Astrocyte of the cerebellum (primary cell): ENCODE measurements around the gene CERT1.
A peak's percentile ranks its signal among the peaks of the same experiment; 100 is the strongest.
"Not testable (repeated sequence)": the region's sequence is repeated elsewhere in the genome, so short reads cannot be mapped to it uniquely, and the experiment has no call there.

Experiments
- DNase-seq: peaks from one replicate; pipeline ENCODE4 v3.0.0-alpha.2; 2011; ENCODE audit warnings: low read depth
- H3K4me3 ChIP-seq: 2 replicates; pipeline ENCODE4 v1.5.1; 2011; ENCODE audit warnings: mild to moderate bottlenecking, low read depth, low read length, moderate library complexity
- in situ Hi-C: cut with HindIII; loops from 2 replicates; pipeline ENCODE4 v1.10.0; 2017; ENCODE audit warnings: low sequenced_read_pairs
- TF ChIP-seq, protein P1 (sequence below): IDR thresholded peaks from 2 replicates; pipeline ENCODE4 v1.5.1; 2012; ENCODE audit warnings: low read length, low read depth, moderate library complexity, mild to moderate bottlenecking; ENCODE audit errors: missing control alignments

Gene CERT1

DNA sequence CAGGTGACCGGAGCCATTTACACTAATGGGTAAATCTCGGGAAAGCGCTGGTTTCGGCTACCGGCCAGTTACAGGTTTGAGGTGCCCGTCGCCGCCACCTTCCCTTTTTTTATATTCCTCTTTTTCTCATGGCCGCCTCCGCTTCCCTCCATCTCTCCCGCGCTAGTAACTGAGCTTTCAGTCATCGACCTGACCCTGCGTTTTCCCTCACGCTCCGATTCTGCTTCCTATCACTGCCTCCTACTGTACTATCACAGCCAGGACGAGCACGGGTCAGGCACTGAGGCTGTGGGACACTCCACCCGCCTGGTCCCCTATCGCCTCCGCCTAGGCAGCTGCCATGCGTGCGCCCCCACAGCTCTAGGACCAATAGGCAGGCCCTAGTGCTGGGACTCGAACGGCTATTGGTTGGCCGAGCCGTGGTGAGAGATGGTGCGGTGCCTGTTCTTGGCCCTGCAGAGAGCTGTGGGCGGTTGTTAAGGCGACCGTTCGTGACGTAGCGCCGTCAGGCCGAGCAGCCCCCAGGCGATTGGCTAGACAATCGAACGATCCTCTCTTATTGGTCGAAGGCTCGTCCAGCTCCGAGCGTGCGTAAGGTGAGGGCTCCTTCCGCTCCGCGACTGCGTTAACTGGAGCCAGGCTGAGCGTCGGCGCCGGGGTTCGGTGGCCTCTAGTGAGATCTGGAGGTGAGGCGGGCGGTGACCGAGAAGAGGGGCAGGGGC lies 174.7 kb downstream of the CERT1 start, which contains the start of gene HMGCR:
HMGCR (plus strand) TSS at position 606 of the 722 bp plus-strand sequence. CDS start 5,386 bp downstream, outside the sequence.
- TF ChIP-seq, protein P1, sequence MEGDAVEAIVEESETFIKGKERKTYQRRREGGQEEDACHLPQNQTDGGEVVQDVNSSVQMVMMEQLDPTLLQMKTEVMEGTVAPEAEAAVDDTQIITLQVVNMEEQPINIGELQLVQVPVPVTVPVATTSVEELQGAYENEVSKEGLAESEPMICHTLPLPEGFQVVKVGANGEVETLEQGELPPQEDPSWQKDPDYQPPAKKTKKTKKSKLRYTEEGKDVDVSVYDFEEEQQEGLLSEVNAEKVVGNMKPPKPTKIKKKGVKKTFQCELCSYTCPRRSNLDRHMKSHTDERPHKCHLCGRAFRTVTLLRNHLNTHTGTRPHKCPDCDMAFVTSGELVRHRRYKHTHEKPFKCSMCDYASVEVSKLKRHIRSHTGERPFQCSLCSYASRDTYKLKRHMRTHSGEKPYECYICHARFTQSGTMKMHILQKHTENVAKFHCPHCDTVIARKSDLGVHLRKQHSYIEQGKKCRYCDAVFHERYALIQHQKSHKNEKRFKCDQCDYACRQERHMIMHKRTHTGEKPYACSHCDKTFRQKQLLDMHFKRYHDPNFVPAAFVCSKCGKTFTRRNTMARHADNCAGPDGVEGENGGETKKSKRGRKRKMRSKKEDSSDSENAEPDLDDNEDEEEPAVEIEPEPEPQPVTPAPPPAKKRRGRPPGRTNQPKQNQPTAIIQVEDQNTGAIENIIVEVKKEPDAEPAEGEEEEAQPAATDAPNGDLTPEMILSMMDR, result no peak
- peak within 1 kb of the TSS; percentile 92 for H3K4me3 ChIP-seq
- DNase-seq, result peak; percentile 98
- in situ Hi-C loops, result no loop called here

DNA sequence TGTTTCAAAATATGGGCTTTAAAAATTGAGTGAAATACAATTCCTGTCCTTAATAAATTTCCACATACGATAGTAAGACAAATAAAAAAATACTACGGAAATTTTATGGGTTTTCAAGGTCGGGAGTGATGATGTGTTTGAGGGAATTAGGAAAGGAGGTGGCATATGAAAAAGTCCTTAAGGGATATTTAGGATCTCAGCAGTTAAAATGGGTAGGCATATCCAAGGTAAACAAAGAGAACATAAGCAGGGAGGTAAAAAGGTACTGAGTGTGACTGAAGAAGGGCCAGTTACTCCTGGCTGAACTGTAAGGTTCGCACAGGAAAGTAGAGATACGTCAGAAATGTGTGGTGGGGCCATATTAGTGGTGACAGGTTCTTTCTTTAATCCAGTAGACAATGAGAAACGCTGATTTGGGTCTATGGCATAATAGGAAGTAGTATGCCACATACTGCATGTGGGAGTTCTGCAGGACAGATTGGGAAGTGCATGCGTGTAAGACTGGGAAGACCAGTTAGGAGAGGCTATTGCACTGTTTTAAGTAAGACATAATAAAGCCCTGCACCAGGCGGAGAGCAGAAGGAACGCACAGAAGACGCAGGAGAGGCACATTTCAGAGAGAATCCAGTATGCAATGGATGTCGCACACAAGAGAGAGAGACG lies 175.3 kb downstream of the CERT1 start:
- H3K4me3 ChIP-seq, result peak overlapping the region; percentile 92
- in situ Hi-C loops, result no loop called here
- TF ChIP-seq, protein P1, result peak; percentile 54
- peak; percentile 72 for DNase-seq

DNA sequence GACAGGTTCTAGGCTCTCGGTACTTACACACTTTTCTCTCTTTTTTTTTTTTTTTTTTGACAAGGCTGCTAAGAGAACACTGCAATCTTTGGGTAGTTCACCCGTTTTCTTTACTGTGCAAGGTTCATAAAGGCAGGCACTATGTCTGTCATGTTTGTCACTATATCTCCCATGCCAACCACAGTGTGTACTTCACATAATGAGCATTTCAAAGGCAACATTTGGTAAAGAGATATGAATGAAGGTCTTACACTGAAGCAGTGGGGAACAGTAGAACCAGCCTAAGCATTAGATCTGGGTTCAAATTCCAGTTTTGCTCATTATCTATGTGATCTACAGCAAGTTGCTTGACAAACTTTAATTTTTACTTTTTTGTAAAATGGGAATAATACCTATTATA lies 175.9 kb downstream of the CERT1 start:
- DNase-seq, result no peak
- in situ Hi-C loops, result no loop called here
- H3K4me3 ChIP-seq, result no peak overlapping the region
- TF ChIP-seq, protein P1, result no peak

DNA sequence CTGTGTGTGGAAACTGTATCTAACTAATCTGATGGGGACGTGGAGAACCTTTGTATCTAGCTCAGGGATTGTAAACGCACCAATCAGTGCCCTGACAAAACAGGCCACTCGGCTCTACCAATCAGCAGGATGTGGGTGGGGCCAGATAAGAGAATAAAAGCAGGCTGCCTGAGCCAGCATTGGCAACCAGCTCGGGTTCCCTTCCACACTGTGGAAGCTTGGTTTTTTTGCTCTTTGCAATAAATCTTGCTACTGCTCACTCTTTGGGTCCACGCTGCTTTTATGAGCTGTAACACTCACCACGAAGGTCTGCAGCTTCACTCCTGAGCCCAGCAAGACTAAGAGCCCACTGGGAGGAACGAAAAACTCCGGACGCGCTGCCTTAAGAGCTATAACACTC lies 177.0 kb downstream of the CERT1 start:
- in situ Hi-C loops, H3K4me3 ChIP-seq, DNase-seq: not testable (repeated sequence)

DNA sequence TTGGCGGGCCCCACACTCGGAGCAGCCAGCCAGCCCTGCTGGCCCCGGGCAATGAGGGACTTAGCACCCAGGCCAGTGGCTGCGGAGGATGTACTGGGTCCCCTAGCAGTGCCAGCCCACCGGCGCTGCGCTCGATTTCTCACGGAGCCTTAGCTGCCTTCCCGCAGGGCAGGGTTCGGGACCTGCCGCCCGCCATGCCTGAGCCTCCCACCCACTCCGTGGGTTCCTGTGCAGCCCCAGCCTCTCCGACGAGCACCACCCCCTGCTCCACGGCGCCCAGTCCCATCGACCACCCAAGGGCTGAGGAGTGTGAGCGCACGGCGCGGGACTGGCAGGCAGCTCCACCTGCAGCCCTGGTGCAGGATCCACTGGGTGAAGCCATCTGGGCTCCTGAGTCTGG lies 177.7 kb downstream of the CERT1 start:
- H3K4me3 ChIP-seq, in situ Hi-C loops, DNase-seq: not testable (repeated sequence)

DNA sequence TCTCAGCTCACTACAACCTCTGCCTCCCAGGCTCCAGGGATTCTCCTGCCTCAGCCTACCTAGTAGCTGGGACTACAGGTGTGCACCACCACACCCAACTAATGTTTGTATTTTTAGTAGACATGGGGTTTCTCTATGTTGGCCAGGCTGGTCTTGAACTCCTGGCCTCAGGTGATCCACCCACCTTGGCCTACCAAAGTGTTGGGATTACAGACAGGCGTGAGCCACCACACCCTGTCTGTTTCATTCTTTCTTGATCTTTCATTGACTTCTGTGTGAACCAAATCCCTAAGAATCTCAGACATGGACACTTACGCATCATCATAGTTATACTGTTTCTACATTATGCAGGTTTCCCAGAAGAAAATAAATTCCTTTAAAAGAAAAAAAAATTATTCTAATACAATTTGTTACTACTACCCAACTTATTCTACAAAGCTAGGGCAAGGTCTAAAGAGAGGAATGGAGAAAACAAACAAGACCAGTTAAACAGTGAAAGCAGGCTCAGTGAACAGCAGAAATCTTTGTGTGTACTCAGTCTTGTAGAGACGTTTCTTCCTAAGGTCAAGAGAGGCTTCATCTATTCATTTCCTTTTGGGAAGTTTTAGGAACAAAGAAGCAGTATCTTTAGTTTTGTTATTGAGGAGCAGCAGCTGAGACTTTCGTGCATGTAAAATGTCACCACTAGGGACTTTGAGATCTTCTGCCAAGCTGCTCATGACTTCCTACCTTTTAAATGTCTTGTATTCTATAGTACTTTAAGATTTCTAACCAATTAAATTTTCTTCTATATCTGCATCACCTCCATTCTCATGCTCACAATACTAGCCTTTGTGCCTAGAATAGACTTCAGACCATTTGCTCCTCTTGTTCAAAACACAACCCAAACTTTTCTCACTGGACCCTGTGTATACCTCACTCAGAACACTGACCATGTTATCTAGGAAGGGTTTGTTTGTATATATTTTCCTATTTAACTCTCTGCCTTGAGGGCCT lies 180.0 kb downstream of the CERT1 start:
- H3K4me3 ChIP-seq, result no peak overlapping the region
- in situ Hi-C loops, result no loop called here
- no peak for DNase-seq
- TF ChIP-seq, protein P1, result no peak

DNA sequence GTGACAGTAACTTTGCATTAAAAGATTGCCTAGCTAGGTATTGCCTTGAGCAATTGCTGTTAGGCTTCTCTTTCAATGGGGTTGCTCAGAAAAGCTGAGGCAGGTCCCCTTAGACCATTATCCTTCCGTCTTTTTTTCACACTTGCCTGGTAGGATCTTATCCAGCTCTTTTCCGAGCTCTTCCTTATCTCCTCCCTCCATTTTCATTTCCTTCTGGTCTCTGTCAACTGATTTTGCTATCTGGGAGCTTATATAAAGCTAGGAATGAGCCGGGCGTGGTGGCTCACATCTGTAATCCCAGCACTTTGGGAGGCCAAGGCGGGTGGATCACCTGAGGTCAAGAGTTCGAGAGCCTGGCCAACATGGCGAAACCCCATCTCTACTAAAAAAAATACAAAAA lies 181.0 kb downstream of the CERT1 start:
- DNase-seq, result no peak
- TF ChIP-seq, protein P1, result no peak
- H3K4me3 ChIP-seq, result no peak overlapping the region
- in situ Hi-C loops, result no loop called here
